Uterus (tissue), 4 donors: Measurements from ENCODE around the gene ZMPSTE24. TPM values are rescaled to one million over a fixed set of nuclear protein-coding genes. Genes with fewer than 3 reads are reported as not detected.

Experiments used
- DNase-seq, 2 donors: peaks; one replicate each; pipeline ENCODE4 v3.0.0-alpha.2; 2019 to 2020
- H3K27ac ChIP-seq, 2 donors: fragments of 200-600 bp; sonication (generic); 1 replicate in 1 of 2; 2 replicates in 1 of 2; pipeline ENCODE4 v1.5.1; 2016 to 2018
- H3K27me3 ChIP-seq, 2 donors: fragments of 200-600 bp; sonication (generic); one replicate each; pipeline ENCODE4 v1.5.1; 2018 to 2019; ENCODE audit warnings: control low read depth in 1 of 2
- H3K36me3 ChIP-seq, 2 donors: fragments of 200-600 bp; sonication (generic); one replicate each; pipeline ENCODE4 v1.5.1; 2019; ENCODE audit warnings: control low read depth in 1 of 2
- H3K4me1 ChIP-seq, 2 donors: fragments of 200-600 bp; sonication (generic); one replicate each; pipeline ENCODE4 v1.5.1; 2018 to 2019; ENCODE audit warnings: control low read depth in 1 of 2
- H3K4me3 ChIP-seq, 2 donors: fragments of 200-600 bp; sonication (generic); 1 replicate in 1 of 2; 2 replicates in 1 of 2; pipeline ENCODE4 v1.5.1; 2018 to 2019; ENCODE audit warnings: mild to moderate bottlenecking in 1 of 2
- H3K9me3 ChIP-seq, 2 donors: fragments of 200-600 bp; sonication (generic); one replicate each; pipeline ENCODE4 v1.5.1; 2019; ENCODE audit warnings: control low read depth in 1 of 2
- CTCF ChIP-seq, 4 experiments: fragments of 200-600 bp in 2 of 4; fragments of 450-650 bp in 2 of 4; sonication (generic) in 2 of 4; IDR thresholded peaks; one replicate each; pipeline ENCODE4 v1.5.1; 2016 to 2019; ENCODE audit warnings: antibody characterized with exemption in 4 of 4, mild to moderate bottlenecking in 2 of 4, moderate library complexity in 1 of 4
- POLR2A ChIP-seq, 2 donors: fragments of 450-650 bp; IDR thresholded peaks; one replicate each; pipeline ENCODE4 v1.6.1; 2016; ENCODE audit warnings: antibody characterized with exemption in 2 of 2, mild to moderate bottlenecking in 1 of 2, moderate library complexity in 1 of 2
- intact Hi-C: fragments of 100-400 bp; cut with DNase I; formaldehyde crosslinking; loops from one replicate; pipeline ENCODE4 v1.15.1; 2023; ENCODE audit warnings: low total_unique reads
- total RNA-seq, 4 donors: library from RNA; depleted of rRNA in 3 of 4; stranded (reverse); fragments of >200 nt in 3 of 4; gene quantifications; one replicate each; pipeline versions ENCODE4 v1.1.0 to v1.2.4, GENCODE V29; 2014 to 2023
- donor health status: DM: yes; HTN: yes; CAD: no.

ZMPSTE24 gene
- total RNA-seq, 4 donors from 2014 or later = 17.9 to 79.1 (median 56.2) TPM

- intact Hi-C loops = no loop called here
These were observed 16.7 kb upstream of the ZMPSTE24 start for GRCh38 chr1:40241362-40241761.

GRCh38 chr1:40243351-40243750, 14.7 kb upstream of the ZMPSTE24 start:
- no peaks in the 10 kb centered on the region for H3K4me1 ChIP-seq
- H3K27me3 ChIP-seq = no peaks in the 10 kb centered on the region
- no peaks in the 10 kb centered on the region for H3K36me3 ChIP-seq
- TF ChIP-seq CTCF (IDR thresholded peaks at IDR 0.05) (no peak), POLR2A (IDR thresholded peaks at IDR 0.05) (no peak)
- intact Hi-C loops = no loop called here
- no peak overlapping the region for H3K4me3 ChIP-seq
- no peaks in the 10 kb centered on the region for H3K9me3 ChIP-seq
- no peak overlapping the region for H3K27ac ChIP-seq
- no peak for DNase-seq

More at GRCh38 chr1:40241362-40241761, 16.7 kb upstream of the ZMPSTE24 start:
- Histone ChIP-seq H3K27ac (no peak overlapping the region), H3K4me1 (no peaks in the 10 kb centered on the region), H3K36me3 (no peaks in the 10 kb centered on the region), H3K9me3 (no peaks in the 10 kb centered on the region), H3K27me3 (no peaks in the 10 kb centered on the region), H3K4me3 (no peak overlapping the region)
- DNase-seq = no peak
- no peak for TF ChIP-seq POLR2A (IDR thresholded peaks at IDR 0.05)
- no peak for TF ChIP-seq CTCF (IDR thresholded peaks at IDR 0.05)

- intact Hi-C loops = no loop called here
- no peaks in the 10 kb centered on the region for H3K9me3 ChIP-seq
- no peaks in the 10 kb centered on the region for H3K36me3 ChIP-seq
- no peak overlapping the region for H3K27ac ChIP-seq
- no peaks in the 10 kb centered on the region for H3K27me3 ChIP-seq
- no peaks in the 10 kb centered on the region for H3K4me1 ChIP-seq
- no peak for TF ChIP-seq CTCF (IDR thresholded peaks at IDR 0.05)
- TF ChIP-seq POLR2A (IDR thresholded peaks at IDR 0.05) = no peak
- H3K4me3 ChIP-seq = no peak overlapping the region
- no peak for DNase-seq
These were observed 13.8 kb upstream of the ZMPSTE24 start for GRCh38 chr1:40244138-40244744.

- no peak for DNase-seq
- TF ChIP-seq POLR2A (IDR thresholded peaks at IDR 0.05) (no peak), CTCF (IDR thresholded peaks at IDR 0.05) (no peak)
- H3K36me3 ChIP-seq = no peaks in the 10 kb centered on the region
- H3K9me3 ChIP-seq = no peaks in the 10 kb centered on the region
- intact Hi-C loops = no loop called here
- no peak overlapping the region for H3K4me3 ChIP-seq
- no peak overlapping the region for H3K27ac ChIP-seq
- no peaks in the 10 kb centered on the region for H3K4me1 ChIP-seq
- no peaks in the 10 kb centered on the region for H3K27me3 ChIP-seq
These were observed 12.3 kb upstream of the ZMPSTE24 start for GRCh38 chr1:40245686-40246085.

- Histone ChIP-seq H3K4me3 (no peak within 1 kb of the TSS), H3K27ac (no peak within 1 kb of the TSS), H3K27me3 (no peaks in the 10 kb centered on the region), H3K9me3 (no peaks in the 10 kb centered on the region), H3K36me3 (no peaks in the 10 kb centered on the region), H3K4me1 (no peaks in the 10 kb centered on the region)
- DNase-seq = no peak
- TF ChIP-seq CTCF (IDR thresholded peaks at IDR 0.05) (no peak), POLR2A (IDR thresholded peaks at IDR 0.05) (no peak)
- intact Hi-C loops = no loop called here
These were observed 10.4 kb upstream of the ZMPSTE24 start, which contains the start of gene TMCO2 for GRCh38 chr1:40247655-40248054. TMCO2 (plus strand) TSS chr1:40247937; CDS start chr1:40247994, 57 bp downstream.
